ENCODE data around the gene NINL. TPM values are rescaled to one million over a fixed set of nuclear protein-coding genes. Genes with fewer than 3 reads are reported as not detected.

NINL gene
- total RNA-seq, 1 experiment from 2014 or later: 13.6 TPM

DNA sequence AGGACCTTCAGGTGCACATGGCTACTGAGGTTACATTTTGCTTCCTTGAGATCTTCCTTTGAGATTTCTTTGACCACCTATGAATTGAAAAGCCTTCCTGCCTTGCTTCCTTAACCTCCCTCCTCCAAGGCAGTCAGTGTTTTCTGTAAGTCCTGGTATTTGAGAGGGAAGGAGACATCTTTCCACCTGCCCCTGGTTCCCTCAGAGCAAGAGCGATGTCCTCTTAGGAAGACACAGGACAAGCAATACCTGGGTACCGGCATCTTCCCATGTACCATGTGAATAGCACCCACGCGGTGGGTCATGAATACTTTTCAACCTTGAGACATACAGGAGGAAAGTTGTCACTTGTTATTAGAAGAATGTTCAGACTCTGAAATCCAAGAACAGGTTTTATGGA lies 140.8 kb downstream of the NINL start:
- Histone ChIP-seq H3K9me3 (no peaks in the 10 kb centered on the region), H3K36me3 (ENCODE audit: control insufficient read depth, insufficient read depth, low read length) (no peaks in the 10 kb centered on the region; the same call in 1 of the 2 replicates), H3K4me1 (no peaks in the 10 kb centered on the region), H3K4me3 (ENCODE audit: low read depth, low read length) (no peak overlapping the region), H3K27me3 (replicated peaks; ENCODE audit: control insufficient read depth, insufficient read depth, low read length) (no peaks in the 10 kb centered on the region)
- Mint-ChIP-seq H3K4me1 (ENCODE audit: low read depth, unreplicated experiment) (no peaks in the 10 kb centered on the region), H3K27ac (ENCODE audit: unreplicated experiment) (no peak overlapping the region), H3K27me3 (ENCODE audit: insufficient read depth, unreplicated experiment) (no peaks in the 10 kb centered on the region), H3K36me3 (ENCODE audit: insufficient read depth, unreplicated experiment) (peaks cover 85% of the 10 kb centered on the region), H3K9me3 (ENCODE audit: unreplicated experiment) (no peaks in the 10 kb centered on the region), H3K4me3 (ENCODE audit: unreplicated experiment) (no peak overlapping the region)
- intact Hi-C loops (cut with micrococcal nuclease; ENCODE audit: unreplicated experiment): no loop called here
- no peak for DNase-seq
- TF ChIP-seq, protein P1, sequence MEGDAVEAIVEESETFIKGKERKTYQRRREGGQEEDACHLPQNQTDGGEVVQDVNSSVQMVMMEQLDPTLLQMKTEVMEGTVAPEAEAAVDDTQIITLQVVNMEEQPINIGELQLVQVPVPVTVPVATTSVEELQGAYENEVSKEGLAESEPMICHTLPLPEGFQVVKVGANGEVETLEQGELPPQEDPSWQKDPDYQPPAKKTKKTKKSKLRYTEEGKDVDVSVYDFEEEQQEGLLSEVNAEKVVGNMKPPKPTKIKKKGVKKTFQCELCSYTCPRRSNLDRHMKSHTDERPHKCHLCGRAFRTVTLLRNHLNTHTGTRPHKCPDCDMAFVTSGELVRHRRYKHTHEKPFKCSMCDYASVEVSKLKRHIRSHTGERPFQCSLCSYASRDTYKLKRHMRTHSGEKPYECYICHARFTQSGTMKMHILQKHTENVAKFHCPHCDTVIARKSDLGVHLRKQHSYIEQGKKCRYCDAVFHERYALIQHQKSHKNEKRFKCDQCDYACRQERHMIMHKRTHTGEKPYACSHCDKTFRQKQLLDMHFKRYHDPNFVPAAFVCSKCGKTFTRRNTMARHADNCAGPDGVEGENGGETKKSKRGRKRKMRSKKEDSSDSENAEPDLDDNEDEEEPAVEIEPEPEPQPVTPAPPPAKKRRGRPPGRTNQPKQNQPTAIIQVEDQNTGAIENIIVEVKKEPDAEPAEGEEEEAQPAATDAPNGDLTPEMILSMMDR (IDR thresholded peaks at IDR 0.05; ENCODE audit: insufficient read depth in 1 of 2, low read depth in 1 of 2, low read length in 1 of 2, severe bottlenecking in 1 of 2, unreplicated experiment in 1 of 2): no peak
- POLR2A ChIA-PET: no interaction called here
- no TSS peak for BruUV-seq (replicated peaks)
- CTCF ChIA-PET: no interaction called here

DNA sequence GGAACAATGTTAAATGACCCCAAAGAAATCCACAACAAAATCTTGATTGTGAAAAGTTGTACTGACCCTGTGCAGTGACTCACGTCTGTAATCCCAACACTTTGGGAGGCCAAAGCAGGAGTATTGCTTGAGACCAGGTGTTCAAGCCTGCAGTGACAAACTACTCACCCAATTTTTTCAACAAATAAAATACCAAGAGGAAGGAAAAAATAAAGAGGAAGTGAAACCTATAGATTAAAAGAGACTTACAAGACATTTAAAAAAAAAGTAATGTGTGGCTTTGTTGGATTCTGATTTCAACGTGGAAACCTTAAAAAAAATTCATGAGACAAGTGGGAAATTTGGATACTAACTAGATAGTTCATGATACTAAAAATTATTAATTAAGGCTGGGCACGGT lies 146.0 kb downstream of the NINL start:
- ChIA-PET CTCF (no interaction called here), POLR2A (no interaction called here)
- Mint-ChIP-seq H3K4me1 (ENCODE audit: low read depth, unreplicated experiment) (peaks cover 14% of the 10 kb centered on the region), H3K36me3 (ENCODE audit: insufficient read depth, unreplicated experiment) (peaks cover 71% of the 10 kb centered on the region), H3K9me3 (ENCODE audit: unreplicated experiment) (no peaks in the 10 kb centered on the region), H3K4me3 (ENCODE audit: unreplicated experiment) (no peak overlapping the region), H3K27ac (ENCODE audit: unreplicated experiment) (no peak overlapping the region), H3K27me3 (ENCODE audit: insufficient read depth, unreplicated experiment) (no peaks in the 10 kb centered on the region)
- intact Hi-C loops (cut with micrococcal nuclease; ENCODE audit: unreplicated experiment): loop anchor here (10.0 kb wide), 1 partner anchor 135 kb away; no protein-coding TSS in a partner anchor
- Histone ChIP-seq H3K4me3 (ENCODE audit: low read depth, low read length) (no peak overlapping the region), H3K36me3 (ENCODE audit: control insufficient read depth, insufficient read depth, low read length) (no peaks in the 10 kb centered on the region; the same call in 1 of the 2 replicates), H3K4me1 (peaks cover 11% of the 10 kb centered on the region), H3K27me3 (replicated peaks; ENCODE audit: control insufficient read depth, insufficient read depth, low read length) (no peaks in the 10 kb centered on the region), H3K9me3 (no peaks in the 10 kb centered on the region)
- no peak for DNase-seq
- TF ChIP-seq, protein P1 (IDR thresholded peaks at IDR 0.05; ENCODE audit: insufficient read depth in 1 of 2, low read depth in 1 of 2, low read length in 1 of 2, severe bottlenecking in 1 of 2, unreplicated experiment in 1 of 2): no peak
- no TSS peak for BruUV-seq (replicated peaks)

DNA sequence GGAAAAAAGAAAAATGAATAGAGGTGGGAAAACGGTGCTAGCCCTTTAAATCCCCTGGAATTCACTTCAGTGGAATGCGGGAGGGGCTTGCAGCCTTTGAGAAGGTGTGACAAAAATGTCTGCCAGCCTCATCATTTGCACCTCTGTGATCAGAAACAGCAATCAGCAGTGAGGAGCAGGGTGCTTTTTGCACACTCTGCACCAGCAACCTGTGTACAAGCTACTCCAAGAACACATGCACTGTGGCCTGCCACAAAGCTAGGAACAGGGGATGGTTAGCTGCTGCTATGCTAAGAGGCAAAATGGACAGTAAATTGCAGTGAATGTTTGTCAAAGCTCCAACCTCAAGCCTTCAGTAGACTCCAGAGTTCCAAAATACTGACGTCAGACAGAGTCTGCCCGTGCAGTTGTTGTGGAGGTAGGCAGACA lies 148.2 kb downstream of the NINL start:
- Histone ChIP-seq H3K9me3 (no peaks in the 10 kb centered on the region), H3K4me3 (ENCODE audit: low read depth, low read length) (no peak overlapping the region), H3K4me1 (peaks cover 11% of the 10 kb centered on the region), H3K36me3 (ENCODE audit: control insufficient read depth, insufficient read depth, low read length) (no peaks in the 10 kb centered on the region; the same call in 1 of the 2 replicates), H3K27me3 (replicated peaks; ENCODE audit: control insufficient read depth, insufficient read depth, low read length) (no peaks in the 10 kb centered on the region)
- BruUV-seq (replicated peaks): no TSS peak
- ChIA-PET CTCF (no interaction called here), POLR2A (no interaction called here)
- H3K9me3 Mint-ChIP-seq (ENCODE audit: unreplicated experiment): no peaks in the 10 kb centered on the region
- H3K4me1 Mint-ChIP-seq (ENCODE audit: low read depth, unreplicated experiment): peaks cover 14% of the 10 kb centered on the region
- intact Hi-C loops (cut with micrococcal nuclease; ENCODE audit: unreplicated experiment): loop anchor here (10.0 kb wide), 1 partner anchor 138 kb away; no protein-coding TSS in a partner anchor
- peak; percentile 60 to 62 for DNase-seq
- TF ChIP-seq, protein P1 (IDR thresholded peaks at IDR 0.05; ENCODE audit: insufficient read depth in 1 of 2, low read depth in 1 of 2, low read length in 1 of 2, severe bottlenecking in 1 of 2, unreplicated experiment in 1 of 2): no peak
- H3K36me3 Mint-ChIP-seq (ENCODE audit: insufficient read depth, unreplicated experiment): peaks cover 65% of the 10 kb centered on the region
- peak overlapping the region; percentile 60 for H3K4me3 Mint-ChIP-seq (ENCODE audit: unreplicated experiment)
- no peaks in the 10 kb centered on the region for H3K27me3 Mint-ChIP-seq (ENCODE audit: insufficient read depth, unreplicated experiment)
- H3K27ac Mint-ChIP-seq (ENCODE audit: unreplicated experiment): peak overlapping the region; percentile 71
